Cortex of kidney (tissue), 1 donor: Measurements from ENCODE around the gene ERICH6.

Experiments
- DNase-seq: peaks from one replicate; lab custom pipeline; 2025; lab: John Stamatoyannopoulos, UW

The ERICH6 gene

DNA sequence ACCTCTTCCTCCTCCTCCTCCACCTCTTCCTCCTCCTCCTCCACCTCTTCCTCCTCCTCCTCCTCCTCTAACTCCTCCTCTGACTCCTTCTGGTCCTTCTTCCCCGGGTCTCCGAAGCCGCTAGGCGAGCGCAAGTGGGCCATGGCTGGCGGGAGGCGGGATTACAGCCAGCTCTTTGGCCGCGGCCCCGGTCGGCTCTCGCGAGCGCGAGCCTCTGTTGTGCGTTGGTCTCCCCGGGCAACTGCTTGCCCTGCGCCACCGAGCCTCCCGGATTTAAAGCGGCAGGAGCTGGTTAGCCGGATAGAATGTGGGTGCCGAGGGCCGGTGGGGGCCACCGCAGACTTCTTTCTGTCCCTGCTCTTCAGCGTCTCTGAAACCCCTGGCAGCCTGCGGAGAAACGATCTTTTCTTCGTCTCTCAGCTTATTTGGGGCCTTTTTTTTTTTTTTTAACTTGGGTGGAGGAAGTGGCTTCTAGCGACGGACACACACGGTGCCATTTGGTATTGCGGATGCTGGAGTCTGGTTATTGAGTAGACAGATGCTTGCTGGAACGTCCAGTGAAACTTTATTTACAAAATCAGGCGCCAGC lies at the start of gene ERICH6:
Gene ERICH6 (minus strand): TSS at position 165 of the 589 bp plus-strand sequence. CDS start 22 bp downstream, at position 143.
- DNase-seq, result peak; percentile 53

DNA sequence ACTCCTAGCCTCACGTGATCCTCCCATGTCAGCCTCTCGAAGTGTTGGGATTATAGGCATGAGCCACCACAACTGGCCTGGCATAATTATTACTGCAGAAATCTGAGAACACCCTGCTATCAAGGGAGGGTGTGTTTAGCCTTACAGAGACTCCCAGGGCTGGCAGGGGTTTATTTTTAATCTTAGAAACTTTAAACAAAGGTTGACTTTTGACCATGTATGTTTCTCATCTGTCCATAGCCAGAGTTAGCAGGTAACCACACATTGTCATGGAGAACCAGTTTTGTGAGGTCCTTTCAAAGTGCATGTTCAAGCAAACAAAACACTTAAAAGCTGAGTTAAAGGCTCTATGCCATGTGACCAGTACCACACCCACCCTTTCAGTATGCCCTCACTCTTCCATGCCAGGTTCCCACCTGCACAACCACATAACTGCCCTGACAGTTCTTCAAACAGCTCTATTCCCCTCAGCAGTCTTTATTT lies 48.1 kb upstream of the ERICH6 start:
- DNase-seq, result no peak

DNA sequence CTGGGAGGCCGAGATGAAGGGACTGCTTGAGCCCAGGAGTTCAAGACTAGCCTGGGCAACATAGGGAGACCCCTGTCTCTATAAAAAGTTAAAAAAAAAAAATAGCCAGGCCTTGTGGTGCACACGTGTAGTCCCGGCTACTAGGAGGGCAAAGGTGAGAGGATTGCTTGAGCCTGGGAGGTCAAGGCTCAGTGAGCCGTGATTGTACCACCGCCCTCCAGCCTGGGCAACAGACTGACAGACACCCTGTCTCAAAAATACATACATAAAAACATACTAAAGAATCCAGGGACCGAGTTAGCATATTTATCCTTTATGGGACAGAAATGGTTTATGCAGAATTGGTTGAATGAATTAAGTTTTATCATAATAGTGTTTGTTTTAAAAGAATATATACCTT lies 45.5 kb upstream of the ERICH6 start:
- no peak for DNase-seq

DNA sequence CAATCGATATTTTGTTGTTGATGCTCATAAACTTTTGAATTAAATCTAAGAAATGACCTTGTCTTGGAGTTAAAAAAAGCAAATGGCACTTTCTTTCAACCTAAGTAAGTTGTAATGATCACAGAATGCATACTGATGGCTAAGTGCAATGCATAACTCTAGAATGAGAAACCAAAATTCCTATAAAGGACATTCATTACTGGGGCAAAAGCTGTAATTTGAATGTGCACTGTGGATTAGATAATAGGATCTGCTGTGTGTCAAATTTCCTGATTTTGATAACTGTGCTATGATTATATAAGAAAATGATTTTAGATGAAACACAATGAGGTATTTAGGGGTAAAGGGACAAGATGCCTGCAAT lies 44.9 kb upstream of the ERICH6 start:
- no peak for DNase-seq

DNA sequence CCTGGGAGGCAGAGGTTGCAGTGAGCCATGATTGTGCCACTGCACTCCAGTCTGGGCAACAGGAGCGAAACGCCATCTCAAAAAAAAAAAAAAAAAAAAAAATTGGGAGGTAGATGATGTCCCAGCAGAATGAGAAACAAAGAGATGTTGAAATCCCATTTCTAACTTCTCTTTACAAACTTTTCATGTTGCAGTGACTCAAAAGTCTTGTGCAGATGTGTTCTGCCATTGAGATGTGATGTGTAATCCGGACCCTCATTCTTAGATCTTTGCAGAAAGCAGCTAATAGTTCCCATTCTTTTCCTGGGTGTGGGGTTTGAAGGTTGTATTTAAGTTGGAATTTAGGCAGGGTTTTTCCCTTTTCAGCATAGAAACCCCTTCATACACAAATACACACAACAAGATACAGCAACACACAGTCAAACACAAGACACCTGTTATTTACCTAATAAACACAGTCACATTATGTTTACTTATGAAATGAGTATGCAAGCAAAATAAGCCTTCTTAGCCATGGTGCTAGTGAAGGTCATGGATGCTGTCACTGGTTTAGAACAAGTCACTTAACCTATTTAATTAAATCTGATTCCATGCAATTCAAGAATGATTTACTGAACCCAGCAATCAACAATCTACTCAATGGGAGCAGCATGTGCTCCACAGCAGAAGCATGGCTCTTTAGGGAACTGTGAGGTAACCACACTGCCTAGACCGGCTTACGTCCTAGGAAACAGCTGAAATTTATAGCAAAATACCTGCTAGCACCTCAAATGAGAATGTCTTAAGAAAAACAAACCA lies 44.4 kb upstream of the ERICH6 start:
- DNase-seq, result no peak

DNA sequence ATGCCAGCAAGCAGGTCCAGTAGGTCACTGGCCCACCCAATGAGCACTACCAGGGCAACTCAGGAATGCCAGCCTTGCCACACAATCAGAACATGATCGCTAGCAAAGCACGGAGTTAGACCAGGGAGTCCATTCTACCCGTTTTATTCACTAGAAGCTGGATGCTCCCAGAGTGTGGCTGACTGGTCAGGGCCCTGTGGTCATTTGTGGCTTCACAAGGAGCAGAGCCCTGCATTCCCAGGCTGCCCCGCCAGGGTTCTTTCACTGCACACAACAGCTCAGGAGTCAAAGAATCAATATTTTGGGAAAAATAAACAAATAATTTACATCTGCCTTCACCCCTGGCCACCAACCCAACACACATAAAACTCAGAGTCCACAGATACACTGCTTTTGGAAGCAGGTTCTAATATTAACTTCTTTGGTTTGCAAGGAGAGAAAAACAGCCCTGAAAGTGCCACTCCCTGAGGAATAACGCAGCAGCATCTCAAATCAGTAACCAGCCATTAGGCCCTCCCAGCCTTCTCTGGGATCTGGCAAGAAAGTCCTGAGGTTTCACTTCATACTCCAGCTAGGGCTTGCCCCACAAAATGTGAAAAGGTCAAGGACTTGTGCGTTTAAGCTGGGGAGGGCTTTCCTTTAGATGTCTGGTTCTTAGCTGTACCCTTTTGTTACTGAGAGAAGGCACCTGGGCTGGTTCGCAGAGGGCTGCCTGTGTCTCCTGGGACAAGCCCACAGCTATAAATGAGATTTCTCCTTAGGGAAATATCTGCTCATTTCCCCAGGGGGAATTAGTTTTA lies 43.3 kb upstream of the ERICH6 start:
- DNase-seq, result no peak

GRCh38 chr3:150745832-150746231 lies 42.1 kb upstream of the ERICH6 start:
- DNase-seq, result no peak

GRCh38 chr3:150744919-150745211 lies 41.1 kb upstream of the ERICH6 start:
- no peak for DNase-seq

DNA sequence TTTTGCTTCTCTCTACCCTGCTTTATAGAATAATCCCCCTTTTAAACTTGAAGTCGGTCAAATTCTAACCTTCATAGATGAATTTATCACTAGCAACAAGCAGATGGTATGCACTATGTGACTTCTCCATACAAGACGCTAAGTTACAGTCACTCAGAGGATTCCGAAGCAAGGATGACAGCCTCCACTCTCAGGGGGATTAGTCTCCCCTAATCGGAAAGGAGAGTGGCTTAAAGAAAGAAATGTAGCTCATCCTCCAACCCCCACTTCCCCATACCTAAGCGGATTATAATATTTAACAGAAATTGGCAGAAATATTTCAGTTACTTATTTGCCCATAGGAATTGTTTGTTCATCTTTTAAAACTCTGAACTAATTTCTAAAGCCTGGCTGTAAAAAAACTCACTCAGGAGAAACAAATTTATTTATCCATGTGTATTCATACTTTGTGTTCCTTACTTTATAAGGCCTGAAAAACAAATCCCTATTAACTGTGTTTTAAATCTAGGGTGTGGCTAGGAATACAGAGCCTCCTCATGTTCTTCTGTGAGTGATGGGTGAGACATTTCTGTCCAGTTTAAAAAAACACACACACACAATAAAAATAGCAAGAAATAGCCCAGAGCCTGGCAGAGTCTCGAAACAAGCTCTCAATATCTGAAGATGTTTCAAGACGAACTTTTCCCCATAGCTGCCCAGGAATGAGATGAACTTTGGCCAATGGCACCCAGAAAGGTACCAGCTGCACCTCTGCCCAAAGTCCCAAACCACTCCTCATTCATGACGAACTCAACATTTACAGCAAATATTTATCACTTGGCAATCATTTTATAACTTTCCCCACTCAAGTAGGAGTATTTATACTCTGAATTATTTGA lies 40.6 kb upstream of the ERICH6 start:
- no peak for DNase-seq

DNA sequence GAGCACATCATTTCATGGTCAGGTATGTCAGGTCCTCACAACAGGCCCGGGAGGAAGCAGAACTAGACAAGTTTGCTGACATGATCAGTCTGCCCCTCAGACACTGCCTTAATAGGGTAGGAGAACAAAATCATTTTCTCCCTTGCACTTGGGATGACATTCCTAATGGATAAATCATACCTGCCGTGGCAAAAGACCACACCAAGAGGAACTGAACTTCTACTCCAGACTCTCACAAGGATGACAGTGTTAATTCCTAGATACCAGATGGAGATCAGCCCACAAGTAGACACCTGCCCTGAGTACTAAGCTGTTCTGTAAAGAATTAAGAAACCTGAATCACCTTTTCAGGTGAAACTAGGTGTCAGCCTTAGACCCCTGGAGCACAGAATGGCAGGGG lies 39.8 kb upstream of the ERICH6 start:
- no peak for DNase-seq

- no peak for DNase-seq
These were observed 39.0 kb upstream of the ERICH6 start for GRCh38 chr3:150742679-150743078.

GRCh38 chr3:150742141-150742523 lies 38.4 kb upstream of the ERICH6 start:
- no peak for DNase-seq

- no peak for DNase-seq
These were observed 37.9 kb upstream of the ERICH6 start for GRCh38 chr3:150741497-150742140.

DNA sequence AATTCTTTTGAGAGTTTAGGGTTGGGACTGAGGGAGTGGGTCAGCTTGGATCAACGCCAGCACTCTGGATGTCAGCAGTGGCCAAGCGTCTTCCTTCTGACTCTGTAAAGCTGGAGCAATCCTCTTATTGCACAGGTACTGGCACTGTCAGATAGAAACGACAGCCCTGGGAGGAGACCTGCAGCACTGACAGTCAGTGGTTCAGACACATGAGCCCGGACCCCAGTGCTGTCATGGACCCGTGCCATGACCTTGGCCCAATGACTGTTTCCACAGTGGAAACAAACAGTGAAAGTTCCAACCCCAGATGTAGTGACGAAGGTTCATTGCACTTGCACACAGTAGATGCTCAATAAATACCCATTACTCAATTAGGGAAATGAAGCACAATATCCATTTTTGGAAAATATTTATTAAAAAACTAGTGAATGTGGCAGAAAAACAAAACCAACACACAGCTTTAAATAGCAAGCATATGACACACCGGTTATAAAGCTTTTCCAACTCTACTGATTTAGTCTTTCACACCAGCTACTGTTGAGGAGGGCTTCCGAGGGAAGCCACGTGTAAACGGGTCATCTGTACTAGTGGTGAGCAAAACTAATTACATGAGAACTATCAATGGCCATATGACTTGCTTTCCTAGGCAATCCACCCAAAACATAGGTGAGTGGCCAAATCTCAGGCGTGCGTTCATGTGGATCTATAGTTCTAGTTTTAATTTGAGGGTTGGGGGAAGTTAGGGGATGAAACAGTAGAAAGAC lies 37.2 kb upstream of the ERICH6 start:
- DNase-seq, result no peak

- DNase-seq, result no peak
These were observed 36.3 kb upstream of the ERICH6 start for GRCh38 chr3:150739877-150740645.

- no peak for DNase-seq
These were observed 35.6 kb upstream of the ERICH6 start for GRCh38 chr3:150739200-150739863.

GRCh38 chr3:150738688-150739087 lies 35.0 kb upstream of the ERICH6 start:
- no peak for DNase-seq

GRCh38 chr3:150737874-150738679 lies 34.4 kb upstream of the ERICH6 start:
- no peak for DNase-seq
